GM12874 (cell line): ENCODE data around the gene ZNF883.

Experiments used
- CTCF ChIP-seq: IDR thresholded peaks from 2 replicates; pipeline ENCODE4 v1.5.1; 2011; ENCODE audit warnings: low read depth, mild to moderate bottlenecking, control low read depth, low read length, moderate library complexity; ENCODE audit not compliant: insufficient read depth

The ZNF883 gene

GRCh38 chr9:112913326-112913725 lies 98.7 kb downstream of the ZNF883 start:
- TF ChIP-seq CTCF, result no peak

GRCh38 chr9:112912636-112913035 lies 99.4 kb downstream of the ZNF883 start:
- TF ChIP-seq CTCF, result no peak

- no peak for TF ChIP-seq CTCF
These were observed 100.3 kb downstream of the ZNF883 start for GRCh38 chr9:112911736-112912135.
